ENCODE data around the gene HOXA11. TPM values are rescaled to one million over a fixed set of nuclear protein-coding genes. Genes with fewer than 3 reads are reported as not detected.
A peak's percentile ranks its signal among the peaks of the same experiment; 100 is the strongest.

Gene HOXA11
- total and polyA plus RNA-seq, 10 of the 15 experiments (the other 5 are each of a cell fraction or from before 2014, with no cell fraction given) = not detected

GRCh38 chr7:27199849-27200760 is 15.1 kb upstream of the HOXA11 start, which contains the start of gene HOXA13 (continued):
- no peak for TF ChIP-seq ELK1 (IDR thresholded peaks at IDR 0.05; ENCODE audit: low read depth, low read length)
- TF ChIP-seq BACH1 (IDR thresholded peaks at IDR 0.05; ENCODE audit: borderline replicate concordance) = no peak
- no peak for TF ChIP-seq EP300 (IDR thresholded peaks at IDR 0.05; ENCODE audit: borderline replicate concordance in 1 of 2, control insufficient read depth in 1 of 2, low read depth in 2 of 2, low read length in 2 of 2)
- TF ChIP-seq MEF2B (IDR thresholded peaks at IDR 0.05; ENCODE audit: partially characterized antibody, poor library complexity, severe bottlenecking) = no peak
- no peak for TF ChIP-seq RCOR1 (conservative IDR thresholded peaks at IDR 0.05; ENCODE audit: low read depth, low read length)
- no peak for TF ChIP-seq STAT3 (IDR thresholded peaks at IDR 0.05; ENCODE audit: low read depth, low read length)

- Histone ChIP-seq H3K4me3 (no peak overlapping the region), H3K4me2 (ENCODE audit: control insufficient read depth, insufficient read depth) (no peak overlapping the region), H4K20me1 (ENCODE audit: control insufficient read depth, insufficient read depth) (no peaks in the 10 kb centered on the region), H2AFZ (ENCODE audit: control insufficient read depth, low read depth, low read length) (no peak overlapping the region), H3K4me1 (ENCODE audit: control insufficient read depth, insufficient read depth, low read length) (no peaks in the 10 kb centered on the region; the same call in 1 of the 2 replicates), H3K79me2 (ENCODE audit: control insufficient read depth, insufficient read depth, low read length) (no peaks in the 10 kb centered on the region), H3K9ac (ENCODE audit: control insufficient read depth, insufficient read depth, low read length) (no peak overlapping the region), H3K27ac (ENCODE audit: control insufficient read depth, insufficient read depth) (no peak overlapping the region), H3K9me3 (replicated peaks; ENCODE audit: control insufficient read depth, insufficient read depth, low read length) (no peaks in the 10 kb centered on the region; the same call in 2 of the 3 replicates), H3K27me3 (replicated peaks in 1 of 2; ENCODE audit: control insufficient read depth in 2 of 2, insufficient read depth in 2 of 2, low read length in 1 of 2) (peaks cover 22 to 43% of the 10 kb centered on the region in 2 experiments), H3K36me3 (ENCODE audit: control insufficient read depth in 2 of 2, insufficient read depth in 2 of 2, low read length in 1 of 2) (no peaks in the 10 kb centered on the region)
- in situ Hi-C loops (cut with MboI) (loop anchor here (5.0 kb wide), 3 partner anchors 378 to 818 kb away; no protein-coding TSS in a partner anchor), intact Hi-C loops (cut with micrococcal nuclease; ENCODE audit: unreplicated experiment) (loop anchor here (5.0 kb wide), 2 partner anchors 583 to 898 kb away; no protein-coding TSS in a partner anchor)
- ChIA-PET POLR2A (no interaction called here), SMC1A (ENCODE audit: uncharacterized antibody, unreplicated experiment) (no interaction called here), CTCF (interaction anchor here (0.7 to 1.5 kb wide), 5 partner anchors 375 to 722 kb away, joined by 3 to 10 read pairs (median 5); no protein-coding TSS in a partner anchor), RAD21 (ENCODE audit: unreplicated experiment) (interaction anchor here (1.4 kb wide), 1 partner anchor 722 kb away, joined by 5 read pairs; no protein-coding TSS in a partner anchor)
- no peak for FAIRE-seq
- no peak for ATAC-seq
- WGBS (ENCODE audit: insufficient coverage, insufficient replicate concordance, low lambda C conversion rate, missing lambda C conversion rate) = 10% methylated on average over 62 of the region's 93 CpGs
- DNase-seq (ENCODE audit: low read depth, low spot score) = no peak
- BruUV-seq (replicated peaks) = no TSS peak
- TF ChIP-seq SUZ12 (IDR thresholded peaks at IDR 0.05; ENCODE audit: unreplicated experiment) = peak; percentile 72
- no peak for TF ChIP-seq NKRF (conservative IDR thresholded peaks at IDR 0.05)
Measured at GRCh38 chr7:27198871-27199801, 14.1 kb upstream of the HOXA11 start.
